HepG2 (cell line): ENCODE results near the gene KLF11.

Experiments used
- BORCS8-MEF2B ChIP-seq: sonication (generic); formaldehyde crosslinking; IDR thresholded peaks from 2 replicates; pipeline ENCODE4 v1.8.0; 2022; ENCODE audit warnings: mild to moderate bottlenecking, missing genetic modification reagents
- ELF4 ChIP-seq: sonication (generic); formaldehyde crosslinking; IDR thresholded peaks from 2 replicates; pipeline ENCODE4 v1.5.0; 2020; ENCODE audit warnings: missing genetic modification reagents, mild to moderate bottlenecking, moderate library complexity, borderline replicate concordance
- HCFC1 ChIP-seq: fragments of 150-350 bp; IDR thresholded peaks from 2 replicates; pipeline ENCODE4 v1.6.1; 2014; ENCODE audit warnings: low read depth, low read length
- MAZ ChIP-seq, 2 experiments: sonication (generic) in 1 of 2; formaldehyde crosslinking in 1 of 2; IDR thresholded peaks; 2 replicates each; pipeline versions ENCODE4 v1.5.0 to v1.6.1; 2012 to 2020; ENCODE audit warnings: low read depth in 2 of 2, mild to moderate bottlenecking in 2 of 2, borderline replicate concordance in 1 of 2, improper control_type of control experiment in 1 of 2, low read length in 1 of 2, missing genetic modification reagents in 1 of 2, moderate library complexity in 1 of 2
- NFE2L1 ChIP-seq: sonication (generic); formaldehyde crosslinking; IDR thresholded peaks from 2 replicates; pipeline ENCODE4 v1.4.0; 2020; ENCODE audit warnings: missing genetic modification reagents, mild to moderate bottlenecking, borderline replicate concordance
- NFYB ChIP-seq: sonication (generic); formaldehyde crosslinking; IDR thresholded peaks from 2 replicates; pipeline ENCODE4 v1.4.0; 2020; ENCODE audit warnings: missing genetic modification reagents
- PCBP1 ChIP-seq: fragments of 200-400 bp; formaldehyde crosslinking; IDR thresholded peaks from 2 replicates; pipeline ENCODE4 v1.6.1; 2017; ENCODE audit warnings: mild to moderate bottlenecking, low read depth, low read length, borderline replicate concordance
- POLR2A ChIP-seq, 2 experiments: IDR thresholded peaks; 2 replicates each; pipeline ENCODE4 v1.6.1; 2011; ENCODE audit warnings: low read depth in 2 of 2, low read length in 2 of 2, mild to moderate bottlenecking in 1 of 2, moderate library complexity in 1 of 2; ENCODE audit not compliant: insufficient read depth in 1 of 2
- SATB2 ChIP-seq: sonication (generic); formaldehyde crosslinking; IDR thresholded peaks from 2 replicates; pipeline ENCODE4 v1.5.0; 2020; ENCODE audit warnings: missing genetic modification reagents
- ZNF17 ChIP-seq: sonication (generic); formaldehyde crosslinking; IDR thresholded peaks from 2 replicates; pipeline ENCODE4 v1.5.0; 2020; ENCODE audit warnings: mild to moderate bottlenecking, missing genetic modification reagents
- ZNF431 ChIP-seq: sonication (generic); formaldehyde crosslinking; IDR thresholded peaks from 2 replicates; pipeline ENCODE4 v1.9.0; 2022; ENCODE audit warnings: missing genetic modification reagents, low read depth, mild to moderate bottlenecking, borderline replicate concordance
- TF ChIP-seq, protein P1 (sequence below): sonication (generic); formaldehyde crosslinking; IDR thresholded peaks from 2 replicates; pipeline ENCODE4 v1.5.0; 2020; ENCODE audit warnings: mild to moderate bottlenecking, missing genetic modification reagents, moderate library complexity
- TF ChIP-seq, protein P2 (sequence below): IDR thresholded peaks from 2 replicates; pipeline ENCODE4 v1.6.1; 2016

DNA sequence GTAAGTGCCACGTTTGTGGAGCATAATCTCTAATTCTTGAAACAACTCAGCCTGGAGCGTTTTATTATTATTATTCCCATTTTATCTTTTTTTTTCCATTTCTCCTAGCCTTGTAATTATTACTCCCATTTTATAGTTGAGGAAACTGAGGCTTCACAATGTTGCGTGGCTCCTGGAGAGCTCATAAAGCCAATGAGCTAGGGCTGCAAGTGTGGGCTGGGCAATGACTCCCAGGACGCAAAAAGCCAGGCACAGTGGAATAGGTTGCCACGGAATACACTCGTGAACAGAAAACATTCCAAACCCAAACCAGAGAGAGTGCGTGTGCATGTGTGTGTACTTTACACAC, 13.5 kb upstream of the KLF11 start:
- TF ChIP-seq SATB2 (CRISPR knock-in tag) (no peak), POLR2A (IDR thresholded peaks at IDR 0.05; ENCODE audit: insufficient read depth in 1 of 2, low read depth in 2 of 2, low read length in 2 of 2) (no peak), ZNF431 (CRISPR knock-in tag) (no peak), ZNF17 (no peak), NFE2L1 (CRISPR knock-in tag) (no peak), NFYB (CRISPR knock-in tag) (no peak), MAZ (IDR thresholded peaks at IDR 0.05; ENCODE audit: borderline replicate concordance, low read depth, low read length) (no peak), MAZ (CRISPR knock-in tag; IDR thresholded peaks at IDR 0.05; ENCODE audit: low read depth) (no peak), HCFC1 (no peak), BORCS8-MEF2B (CRISPR knock-in tag) (no peak), ELF4 (CRISPR knock-in tag) (no peak), PCBP1 (no peak)
- TF ChIP-seq, protein P1, sequence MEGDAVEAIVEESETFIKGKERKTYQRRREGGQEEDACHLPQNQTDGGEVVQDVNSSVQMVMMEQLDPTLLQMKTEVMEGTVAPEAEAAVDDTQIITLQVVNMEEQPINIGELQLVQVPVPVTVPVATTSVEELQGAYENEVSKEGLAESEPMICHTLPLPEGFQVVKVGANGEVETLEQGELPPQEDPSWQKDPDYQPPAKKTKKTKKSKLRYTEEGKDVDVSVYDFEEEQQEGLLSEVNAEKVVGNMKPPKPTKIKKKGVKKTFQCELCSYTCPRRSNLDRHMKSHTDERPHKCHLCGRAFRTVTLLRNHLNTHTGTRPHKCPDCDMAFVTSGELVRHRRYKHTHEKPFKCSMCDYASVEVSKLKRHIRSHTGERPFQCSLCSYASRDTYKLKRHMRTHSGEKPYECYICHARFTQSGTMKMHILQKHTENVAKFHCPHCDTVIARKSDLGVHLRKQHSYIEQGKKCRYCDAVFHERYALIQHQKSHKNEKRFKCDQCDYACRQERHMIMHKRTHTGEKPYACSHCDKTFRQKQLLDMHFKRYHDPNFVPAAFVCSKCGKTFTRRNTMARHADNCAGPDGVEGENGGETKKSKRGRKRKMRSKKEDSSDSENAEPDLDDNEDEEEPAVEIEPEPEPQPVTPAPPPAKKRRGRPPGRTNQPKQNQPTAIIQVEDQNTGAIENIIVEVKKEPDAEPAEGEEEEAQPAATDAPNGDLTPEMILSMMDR (CRISPR knock-in tag) = no peak
- TF ChIP-seq, protein P2, sequence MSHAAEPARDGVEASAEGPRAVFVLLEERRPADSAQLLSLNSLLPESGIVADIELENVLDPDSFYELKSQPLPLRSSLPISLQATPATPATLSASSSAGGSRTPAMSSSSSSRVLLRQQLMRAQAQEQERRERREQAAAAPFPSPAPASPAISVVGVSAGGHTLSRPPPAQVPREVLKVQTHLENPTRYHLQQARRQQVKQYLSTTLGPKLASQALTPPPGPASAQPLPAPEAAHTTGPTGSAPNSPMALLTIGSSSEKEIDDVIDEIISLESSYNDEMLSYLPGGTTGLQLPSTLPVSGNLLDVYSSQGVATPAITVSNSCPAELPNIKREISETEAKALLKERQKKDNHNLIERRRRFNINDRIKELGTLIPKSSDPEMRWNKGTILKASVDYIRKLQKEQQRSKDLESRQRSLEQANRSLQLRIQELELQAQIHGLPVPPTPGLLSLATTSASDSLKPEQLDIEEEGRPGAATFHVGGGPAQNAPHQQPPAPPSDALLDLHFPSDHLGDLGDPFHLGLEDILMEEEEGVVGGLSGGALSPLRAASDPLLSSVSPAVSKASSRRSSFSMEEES = no peak
